Medulla oblongata (tissue), 1 donor: ENCODE data around the gene PTPRG.

ENCODE experiments used
- DNase-seq: peaks from one replicate; pipeline ENCODE4 v3.0.0-alpha.2; 2015; ENCODE audit errors: extremely low spot score

Gene PTPRG

DNA sequence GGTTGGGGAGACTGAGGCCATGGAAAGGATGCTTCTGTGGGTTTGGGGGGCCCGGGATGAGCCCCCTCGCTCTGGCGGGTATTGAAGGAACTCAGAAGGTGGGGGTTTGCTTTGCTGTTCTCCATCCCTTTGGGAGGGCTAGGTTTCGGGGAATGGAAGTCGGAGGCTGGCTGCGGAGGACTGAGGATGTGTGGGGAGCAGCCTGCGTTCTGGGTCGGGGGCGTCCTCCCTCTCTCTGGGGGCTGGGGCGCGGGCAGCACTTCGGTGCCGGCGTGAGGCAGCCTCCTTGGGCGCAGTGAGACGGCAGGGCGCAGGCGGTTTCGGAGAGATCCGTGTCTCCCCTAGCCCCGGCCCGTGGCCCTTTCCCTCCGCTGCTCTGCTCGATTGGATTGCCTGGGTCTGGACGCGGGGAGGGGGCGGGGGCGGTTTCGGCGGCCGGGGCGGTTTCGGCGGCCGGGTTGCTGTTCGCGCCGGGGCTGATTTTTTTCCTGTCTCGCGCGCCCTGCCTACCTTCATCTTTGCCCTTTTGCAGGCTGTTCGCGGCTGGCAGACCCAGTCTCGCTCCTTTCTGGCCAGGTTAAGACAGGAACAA lies 1.4 kb downstream of the PTPRG start:
- no peak for DNase-seq

- DNase-seq = no peak
Measured at GRCh38 chr3:61563313-61564271, 2.2 kb downstream of the PTPRG start.

- peak; percentile 73 for DNase-seq
Measured at GRCh38 chr3:61564395-61565059, 3.2 kb downstream of the PTPRG start.

GRCh38 chr3:61565569-61565968 lies 4.2 kb downstream of the PTPRG start:
- DNase-seq = no peak

DNA sequence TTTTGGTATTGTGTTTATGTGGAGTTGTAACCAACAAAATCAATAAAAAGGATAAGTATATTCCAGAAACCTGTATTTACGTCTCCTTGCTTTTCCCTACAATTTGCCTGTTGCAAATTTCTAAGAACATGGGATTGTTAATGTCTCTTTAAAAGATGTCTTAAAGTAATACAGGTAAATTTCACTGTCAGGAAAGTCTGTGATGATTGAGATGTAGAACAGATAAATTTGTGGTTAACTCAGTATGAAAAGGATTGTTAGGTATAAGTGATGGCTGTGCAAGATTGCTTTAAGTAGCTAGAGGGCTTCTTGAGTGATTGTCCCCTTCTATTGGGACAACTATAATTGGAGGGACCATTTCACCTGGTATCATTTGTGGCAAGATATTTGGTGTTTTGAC lies 6.8 kb downstream of the PTPRG start:
- no peak for DNase-seq

- no peak for DNase-seq
Measured at GRCh38 chr3:61569856-61570580, 8.6 kb downstream of the PTPRG start.

GRCh38 chr3:61570813-61571212 lies 9.4 kb downstream of the PTPRG start:
- DNase-seq = no peak

DNA sequence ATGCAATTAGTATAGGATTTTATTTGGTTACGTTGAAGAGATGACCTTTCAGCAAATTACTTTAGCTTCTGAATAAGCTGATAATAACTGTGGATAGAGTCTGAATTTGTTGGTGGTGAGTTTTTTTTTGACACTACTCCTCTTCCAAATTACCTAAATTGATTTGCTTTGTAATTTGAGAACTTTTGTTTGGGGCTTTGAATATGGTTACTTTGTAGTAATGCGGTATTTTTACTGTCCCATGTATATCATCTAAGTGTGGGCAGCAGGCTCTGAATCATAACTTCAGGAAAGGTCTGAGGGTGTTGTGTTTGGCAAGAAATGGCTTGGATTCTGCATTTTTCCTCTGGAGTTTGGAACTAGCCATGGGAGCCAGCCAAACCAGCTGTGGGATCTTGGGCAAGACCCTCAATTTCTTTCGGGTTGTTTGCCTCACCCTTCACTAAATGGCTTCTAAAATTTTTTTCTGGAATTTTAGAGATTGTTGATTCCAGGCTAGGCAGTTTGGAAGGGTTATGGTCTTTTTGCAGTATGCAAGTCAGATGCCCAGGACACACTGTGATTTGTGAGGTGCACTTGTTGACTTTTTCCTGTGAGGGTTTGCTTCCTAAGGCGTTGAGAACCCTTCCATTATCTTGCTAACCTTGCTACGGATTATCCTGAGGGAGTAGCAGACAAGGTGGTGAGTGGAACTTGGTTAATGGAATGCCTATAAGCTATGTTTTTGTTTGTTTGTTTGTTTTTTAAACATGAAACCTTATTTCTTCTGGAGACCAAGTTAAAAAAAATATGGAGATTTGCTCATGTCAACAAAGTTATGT lies 10.4 kb downstream of the PTPRG start:
- DNase-seq = no peak

GRCh38 chr3:61572879-61573278 lies 11.5 kb downstream of the PTPRG start:
- DNase-seq = no peak

GRCh38 chr3:61573441-61573840 lies 12.1 kb downstream of the PTPRG start:
- DNase-seq = no peak

DNA sequence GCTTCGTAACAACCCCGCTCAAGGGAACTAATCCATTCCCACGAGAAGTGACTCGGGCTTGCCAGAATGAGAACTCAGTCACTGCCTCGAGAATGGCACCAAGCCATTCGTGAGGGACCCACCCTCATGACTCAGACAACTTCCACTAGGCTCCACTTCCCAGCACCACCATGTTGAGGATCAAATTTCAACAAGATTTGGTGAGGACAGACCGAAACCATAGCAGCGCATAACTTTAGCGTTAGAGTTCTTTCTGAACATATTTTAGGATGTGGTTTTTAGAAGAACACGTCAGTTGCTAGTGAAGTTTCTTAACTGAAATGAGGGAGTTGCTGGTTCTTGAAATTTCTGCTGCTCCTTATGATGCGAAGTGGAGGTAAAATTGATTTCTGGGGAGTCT lies 13.5 kb downstream of the PTPRG start:
- DNase-seq = no peak

- DNase-seq = no peak
Measured at GRCh38 chr3:61575893-61576292, 14.5 kb downstream of the PTPRG start.

DNA sequence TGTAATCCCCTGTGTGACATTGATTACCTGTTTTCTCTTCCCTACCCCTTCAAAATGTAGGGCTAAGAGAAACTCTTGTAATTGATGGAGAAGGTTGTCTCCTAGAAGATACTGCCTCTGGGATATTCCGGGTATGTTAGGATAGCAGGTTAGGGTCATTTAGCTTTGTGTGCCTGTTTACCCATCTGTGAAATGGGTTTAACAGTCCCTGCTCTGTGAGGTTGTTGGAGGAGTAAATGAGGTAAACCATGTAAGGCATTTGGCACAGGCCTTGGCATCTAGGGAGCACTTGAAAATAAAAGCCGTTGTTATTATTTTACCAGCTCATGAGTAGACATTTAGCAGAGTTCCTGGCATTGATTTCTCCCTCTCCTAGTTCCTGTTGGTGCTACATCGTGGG lies 16.4 kb downstream of the PTPRG start:
- DNase-seq = no peak

DNA sequence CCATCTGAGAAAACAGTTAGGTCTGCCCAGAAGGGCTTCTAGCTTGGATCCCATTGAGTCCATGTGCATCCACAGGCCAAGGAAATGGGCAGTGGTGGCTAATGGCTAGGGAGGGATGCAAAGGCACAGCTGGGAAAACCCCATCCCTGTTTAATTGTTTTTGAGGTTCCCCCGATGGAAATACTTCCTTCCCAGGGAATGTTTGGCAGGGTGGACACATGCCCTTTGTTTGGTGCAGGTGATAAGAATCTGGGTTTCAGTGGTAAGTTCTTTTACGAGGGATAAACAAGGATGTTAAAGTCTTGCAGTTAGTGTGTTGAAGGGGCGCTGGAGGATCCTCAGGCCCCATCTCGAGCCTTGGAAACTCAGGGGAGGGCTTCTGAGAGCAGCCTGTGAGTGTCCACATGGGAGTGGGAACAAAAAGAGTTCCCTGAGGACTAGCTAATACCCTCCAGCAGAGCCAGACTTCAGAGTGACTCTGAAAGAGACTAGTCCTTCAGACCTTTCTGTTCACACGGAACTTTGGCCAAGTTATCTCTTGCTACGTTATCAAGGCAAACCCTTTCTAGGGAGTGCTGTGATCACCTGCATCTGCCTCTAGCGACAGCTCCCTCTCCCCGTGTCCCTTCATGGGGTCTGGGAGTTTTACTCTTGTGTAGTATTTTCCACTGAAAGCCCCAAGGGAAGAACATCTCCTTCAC lies 17.4 kb downstream of the PTPRG start:
- no peak for DNase-seq

GRCh38 chr3:61579685-61580084 lies 18.3 kb downstream of the PTPRG start:
- no peak for DNase-seq

DNA sequence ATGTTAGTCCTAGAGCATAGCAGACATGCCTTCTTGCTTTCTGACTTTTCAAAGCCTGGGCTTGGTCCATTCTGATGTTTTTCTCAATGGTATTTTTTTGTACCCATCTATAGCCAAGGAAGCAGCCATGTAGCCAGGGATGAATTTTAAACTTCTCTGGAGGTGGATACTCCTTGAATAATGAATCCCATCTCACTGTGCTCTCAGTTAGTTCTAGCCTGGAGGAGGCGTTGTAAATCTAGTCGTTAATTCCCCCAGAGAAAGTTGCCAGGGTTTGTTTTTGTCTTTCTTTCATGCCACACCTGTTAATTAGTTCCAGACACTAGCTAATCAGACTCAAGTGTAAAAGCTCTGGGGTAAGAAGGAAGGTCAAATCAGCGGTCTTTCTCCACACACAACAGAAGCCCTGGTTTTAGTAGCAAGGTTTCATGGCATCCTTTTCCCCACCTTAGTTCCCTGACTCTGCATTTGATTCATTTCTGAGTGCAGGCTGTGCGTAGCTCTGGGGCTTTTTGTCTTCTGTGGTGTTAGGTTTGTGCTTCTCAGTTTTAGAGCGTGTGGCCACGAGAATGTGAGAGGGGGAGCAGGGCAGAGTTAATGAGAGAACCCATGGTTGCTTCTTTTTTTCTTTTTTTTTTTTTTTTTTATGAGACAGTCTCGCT lies 19.7 kb downstream of the PTPRG start:
- DNase-seq = no peak

GRCh38 chr3:61582287-61582686 lies 20.9 kb downstream of the PTPRG start:
- DNase-seq = no peak

- no peak for DNase-seq
Measured at GRCh38 chr3:61582846-61583245, 21.5 kb downstream of the PTPRG start.

- no peak for DNase-seq
Measured at GRCh38 chr3:61583890-61584875, 22.8 kb downstream of the PTPRG start.
